ENCODE measurements around the gene UBL7. TPM values are rescaled to one million over a fixed set of nuclear protein-coding genes. Genes with fewer than 3 reads are reported as not detected.

Gene UBL7
- total RNA-seq, 1 experiment from 2014 or later: 60.1 TPM

DNA sequence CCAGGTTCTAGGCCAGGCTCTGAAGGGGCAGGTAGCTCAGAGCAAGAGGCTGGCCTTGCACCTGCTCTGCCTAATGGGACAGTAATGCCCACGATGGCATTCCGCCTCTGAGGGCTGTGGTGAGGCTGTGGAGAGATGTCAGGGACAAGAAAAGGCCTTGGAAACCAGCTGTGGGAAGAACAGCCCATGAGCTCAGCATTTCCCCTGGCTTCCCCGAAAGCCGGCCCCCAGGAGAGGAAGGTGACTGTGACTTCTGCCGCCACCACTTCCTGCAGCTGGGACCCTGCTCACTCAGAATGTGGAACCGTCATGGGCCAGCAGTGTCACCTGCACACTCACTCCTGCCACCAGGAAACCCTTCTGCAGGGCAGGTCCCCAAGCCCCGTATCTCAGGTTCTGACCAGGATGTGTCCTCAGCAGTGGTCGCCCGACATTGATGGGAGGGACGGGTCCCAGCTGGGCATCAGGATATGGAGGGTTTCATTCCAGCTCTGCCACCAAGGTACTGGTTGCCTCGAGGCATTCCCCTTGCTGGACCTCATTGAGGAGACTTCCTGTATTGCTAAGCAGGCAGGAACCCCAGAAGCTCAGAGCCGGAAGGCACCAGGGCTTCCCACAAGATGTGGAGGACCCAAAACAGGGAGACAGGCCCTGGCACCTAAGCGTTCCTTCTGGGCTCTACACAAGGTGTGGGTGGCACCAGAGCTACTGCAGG is 57.9 kb downstream of the UBL7 start:
- in situ Hi-C loops (cut with HindIII; ENCODE audit: low pct_unique_long_range_greater_than_20kb, low sequenced_read_pairs): no loop called here
- no peak for DNase-seq (ENCODE audit: low read depth)

DNA sequence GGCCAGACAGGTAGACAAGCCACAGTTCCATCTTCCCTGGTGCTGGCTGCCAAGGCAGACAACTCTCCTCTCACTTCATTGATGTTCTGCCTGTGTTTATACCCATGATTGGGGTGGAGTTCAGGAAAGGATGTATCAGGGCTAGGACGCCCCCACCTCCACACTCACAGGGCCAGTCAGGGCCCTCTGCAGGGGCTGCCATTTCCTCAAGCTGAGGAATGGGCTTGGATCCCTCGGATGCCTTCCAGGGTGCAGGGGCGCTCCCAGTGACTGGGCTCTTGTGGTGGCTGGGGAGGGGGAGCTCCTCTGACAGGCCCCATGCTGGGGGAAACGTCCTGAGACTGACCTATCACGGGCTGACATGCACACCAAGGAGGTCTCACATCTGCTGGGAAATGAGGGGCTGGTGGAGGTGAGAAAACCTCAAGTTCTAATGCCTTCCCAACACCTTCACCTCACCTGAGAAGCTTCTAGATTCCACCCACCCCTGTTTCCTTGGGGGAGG is 58.6 kb downstream of the UBL7 start:
- in situ Hi-C loops (cut with HindIII; ENCODE audit: low pct_unique_long_range_greater_than_20kb, low sequenced_read_pairs): no loop called here
- DNase-seq (ENCODE audit: low read depth): no peak

- no peak for DNase-seq (ENCODE audit: low read depth)
- in situ Hi-C loops (cut with HindIII; ENCODE audit: low pct_unique_long_range_greater_than_20kb, low sequenced_read_pairs): no loop called here
Observed at GRCh38 chr15:74400915-74401757, 59.8 kb downstream of the UBL7 start.

DNA sequence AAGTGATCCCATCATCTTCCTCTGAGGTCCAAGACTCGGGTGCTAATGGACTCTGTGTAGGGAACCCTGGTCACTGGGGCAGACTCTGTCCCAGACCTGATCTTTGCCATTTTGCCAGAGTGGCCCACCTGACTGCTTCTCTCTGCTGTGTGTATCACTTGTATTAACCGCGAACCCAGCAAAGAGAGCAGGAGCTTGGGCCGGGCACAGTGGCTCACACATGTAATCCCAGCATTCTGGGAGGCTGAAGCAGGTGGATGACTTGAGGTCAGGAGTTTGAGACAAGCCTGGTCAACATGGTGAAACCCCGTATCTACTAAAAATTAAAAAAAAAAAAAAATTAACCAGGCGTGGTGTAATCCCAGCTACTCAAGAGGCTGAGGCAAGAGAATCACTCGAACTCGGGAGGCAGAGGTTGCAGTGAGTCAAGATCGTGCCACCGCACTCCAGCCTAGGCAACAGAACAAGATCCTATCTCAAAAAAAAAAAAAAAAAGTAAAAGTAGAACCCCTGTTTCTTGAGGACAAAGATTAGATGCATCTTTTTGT is 60.6 kb downstream of the UBL7 start:
- in situ Hi-C loops (cut with HindIII; ENCODE audit: low pct_unique_long_range_greater_than_20kb, low sequenced_read_pairs): no loop called here
- no peak for DNase-seq (ENCODE audit: low read depth)

GRCh38 chr15:74399511-74400312 is 61.2 kb downstream of the UBL7 start:
- in situ Hi-C loops (cut with HindIII; ENCODE audit: low pct_unique_long_range_greater_than_20kb, low sequenced_read_pairs): no loop called here
- no peak for DNase-seq (ENCODE audit: low read depth)

DNA sequence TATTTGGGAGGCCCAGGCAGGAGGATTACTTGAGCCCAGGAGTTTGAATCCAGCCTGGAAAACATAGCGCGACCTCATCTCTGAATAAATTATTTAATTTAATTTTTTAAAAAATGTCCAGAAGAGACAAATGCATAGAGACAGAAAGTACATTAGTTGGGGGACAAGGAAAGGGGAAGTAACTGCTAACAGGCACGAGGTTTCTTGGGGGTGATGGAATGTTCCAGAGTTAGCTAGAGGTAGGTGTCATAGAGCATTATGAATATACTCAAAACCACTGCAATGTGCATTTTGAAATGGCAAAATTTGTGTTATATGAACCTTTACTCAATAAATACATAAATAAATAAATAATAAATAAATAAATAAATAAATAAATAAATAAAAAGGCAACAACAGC is 61.9 kb downstream of the UBL7 start:
- in situ Hi-C loops (cut with HindIII; ENCODE audit: low pct_unique_long_range_greater_than_20kb, low sequenced_read_pairs): no loop called here
- DNase-seq (ENCODE audit: low read depth): no peak

- in situ Hi-C loops (cut with HindIII; ENCODE audit: low pct_unique_long_range_greater_than_20kb, low sequenced_read_pairs): no loop called here
- DNase-seq (ENCODE audit: low read depth): no peak
Observed at GRCh38 chr15:74398183-74398582, 62.8 kb downstream of the UBL7 start.

- in situ Hi-C loops (cut with HindIII; ENCODE audit: low pct_unique_long_range_greater_than_20kb, low sequenced_read_pairs): no loop called here
- DNase-seq (ENCODE audit: low read depth): no peak
Observed at GRCh38 chr15:74397239-74398068, 63.5 kb downstream of the UBL7 start.

- peak; percentile 43 for DNase-seq (ENCODE audit: low read depth)
- in situ Hi-C loops (cut with HindIII; ENCODE audit: low pct_unique_long_range_greater_than_20kb, low sequenced_read_pairs): no loop called here
Observed at GRCh38 chr15:74396445-74397238, 64.3 kb downstream of the UBL7 start.

DNA sequence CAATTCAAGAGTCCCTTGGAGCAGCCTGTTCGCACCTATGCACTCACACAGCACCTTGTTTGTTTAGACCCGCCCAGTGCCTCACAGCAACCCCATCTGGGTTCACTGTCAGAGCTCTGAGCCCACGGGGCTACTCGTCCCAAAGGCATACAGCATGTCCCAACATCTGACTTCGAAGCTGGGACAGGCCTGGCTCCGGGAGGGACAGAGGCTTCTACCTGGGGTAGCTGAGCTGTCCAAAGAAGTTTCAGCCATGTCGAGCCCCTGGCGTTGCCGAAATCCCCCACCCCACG is 64.9 kb downstream of the UBL7 start:
- in situ Hi-C loops (cut with HindIII; ENCODE audit: low pct_unique_long_range_greater_than_20kb, low sequenced_read_pairs): no loop called here
- DNase-seq (ENCODE audit: low read depth): no peak

Other genes with a start within 250 kb of the UBL7 start
- gene CCDC33, start 224.8 kb downstream of the UBL7 start, total RNA-seq (2014; rRNA removed; shearing (Covaris generic); ENCODE audit: low replicate concordance): 0.84 and 2.6 TPM in 2 replicates
- not detected in 2 replicates for gene CYP11A1, start 93.5 kb downstream of the UBL7 start, total RNA-seq (2014; rRNA removed; shearing (Covaris generic); ENCODE audit: low replicate concordance)
- gene SEMA7A, start 27.2 kb downstream of the UBL7 start, total RNA-seq (2014; rRNA removed; shearing (Covaris generic); ENCODE audit: low replicate concordance): 0.96 and 3.8 TPM in 2 replicates
- 0.68 and 2.1 TPM in 2 replicates for gene ARID3B, start 80.1 kb upstream of the UBL7 start, total RNA-seq (2014; rRNA removed; shearing (Covaris generic); ENCODE audit: low replicate concordance)
- gene CLK3, start 154.7 kb upstream of the UBL7 start, total RNA-seq (2014; rRNA removed; shearing (Covaris generic); ENCODE audit: low replicate concordance): 40.5 and 45.1 TPM in 2 replicates
- gene EDC3, start 234.9 kb upstream of the UBL7 start, total RNA-seq (2014; rRNA removed; shearing (Covaris generic); ENCODE audit: low replicate concordance): 26.0 and 31.8 TPM in 2 replicates

All from Caki2 (cell line).